ENCODE measurements around the gene WDR33.

WDR33 gene

DNA sequence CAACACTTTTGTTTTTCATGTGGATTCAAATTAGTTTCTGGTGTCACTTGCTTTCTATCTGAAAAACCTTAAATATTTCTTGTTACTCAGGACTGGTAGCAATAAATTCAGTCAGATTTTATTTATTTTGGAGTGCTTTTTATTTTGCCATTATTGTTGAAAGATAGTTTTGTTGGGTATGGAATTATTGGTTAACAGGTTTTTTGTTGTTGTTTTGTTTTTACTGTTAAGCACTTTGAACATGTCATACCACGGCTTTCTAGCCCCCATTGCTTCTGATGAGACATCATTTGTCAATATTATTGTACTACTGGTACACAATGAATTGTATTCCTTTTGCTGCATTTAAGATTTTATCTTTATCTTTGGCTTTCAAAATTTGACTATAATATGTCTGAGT lies 122.6 kb downstream of the WDR33 start:
- DNase-seq: no peak

DNA sequence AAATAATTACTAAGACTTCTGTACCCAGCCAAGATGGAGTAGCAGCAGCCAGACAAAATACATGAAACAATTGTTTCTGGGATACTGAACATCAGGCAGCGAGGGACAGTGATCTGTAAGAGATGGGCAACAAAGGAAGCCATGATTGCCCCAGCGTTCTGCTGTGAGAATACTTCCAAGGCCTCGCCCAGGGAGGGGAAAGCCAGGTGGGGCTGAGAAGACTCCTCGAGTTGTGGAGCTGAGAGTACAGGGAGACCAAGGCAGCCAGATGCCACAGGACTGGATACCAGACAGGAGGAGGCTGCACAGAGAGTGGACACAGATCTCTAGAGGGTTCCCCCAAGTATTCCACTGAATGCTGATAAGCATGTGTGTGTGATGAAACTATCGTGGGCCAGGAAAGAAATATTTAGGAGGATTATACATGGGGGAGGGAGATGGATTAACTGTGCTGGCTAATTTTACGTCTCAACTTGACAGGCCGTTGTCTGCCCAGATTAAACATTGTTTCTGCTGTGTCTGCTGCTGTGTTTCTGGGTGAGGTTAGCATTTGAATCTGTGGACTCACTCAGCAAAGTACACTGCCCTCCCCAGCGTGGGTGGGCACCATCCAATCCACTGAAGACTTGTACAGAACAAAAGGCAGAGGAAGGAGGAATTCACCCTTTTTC lies 125.4 kb downstream of the WDR33 start:
- no peak for DNase-seq

GRCh38 chr2:127683757-127684156 lies 127.2 kb downstream of the WDR33 start:
- no peak for DNase-seq

- no peak for DNase-seq
Measured at GRCh38 chr2:127683056-127683455, 127.9 kb downstream of the WDR33 start.

- DNase-seq: no peak
Measured at GRCh38 chr2:127681976-127682857, 128.8 kb downstream of the WDR33 start.

GRCh38 chr2:127681288-127681804 lies 129.6 kb downstream of the WDR33 start:
- DNase-seq: no peak

- DNase-seq: no peak
Measured at GRCh38 chr2:127680706-127681287, 130.2 kb downstream of the WDR33 start.

GRCh38 chr2:127679680-127680361 lies 131.2 kb downstream of the WDR33 start:
- no peak for DNase-seq

DNA sequence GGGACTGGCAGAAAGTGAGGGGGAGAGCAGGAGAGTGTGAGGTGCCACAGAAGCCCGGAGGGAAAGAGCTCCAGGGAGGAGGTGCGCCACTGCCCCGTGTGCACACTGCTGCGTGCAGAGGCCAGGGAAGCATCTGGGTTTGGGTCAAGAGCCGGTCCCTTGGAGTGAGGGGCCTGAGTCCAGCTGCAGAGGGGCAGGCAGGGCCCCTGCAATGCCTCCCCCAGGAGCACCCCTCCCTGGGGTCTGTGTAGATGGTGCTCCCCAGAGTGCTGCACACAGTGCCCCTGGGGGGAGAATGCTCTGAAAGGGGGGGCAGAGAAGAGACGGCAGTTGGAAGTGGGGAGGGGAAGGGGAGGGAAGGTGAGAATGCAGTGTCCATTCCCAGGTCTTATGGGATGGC lies 132.0 kb downstream of the WDR33 start:
- no peak for DNase-seq

DNA sequence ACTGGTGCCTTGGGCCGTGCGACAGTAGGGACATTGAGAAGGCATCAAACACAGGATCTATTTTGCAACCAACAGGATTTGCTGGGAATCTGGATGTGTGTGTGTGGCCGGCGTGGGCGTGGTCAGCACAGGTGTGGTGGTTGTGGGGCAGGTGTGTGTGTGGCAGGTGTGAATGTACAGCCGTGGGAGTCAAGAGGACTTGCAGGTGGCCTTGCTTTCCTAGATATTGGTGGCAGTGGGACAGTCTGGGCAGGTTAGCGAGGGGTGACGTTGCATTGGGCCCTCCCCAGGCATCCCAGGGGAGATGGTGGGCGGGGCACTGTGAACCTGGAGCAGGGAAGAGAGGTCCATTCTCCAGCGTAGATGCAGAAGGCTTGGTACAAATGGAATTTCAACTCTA lies 132.4 kb downstream of the WDR33 start:
- DNase-seq: no peak

GRCh38 chr2:127676906-127677305 lies 134.1 kb downstream of the WDR33 start:
- DNase-seq: no peak

DNA sequence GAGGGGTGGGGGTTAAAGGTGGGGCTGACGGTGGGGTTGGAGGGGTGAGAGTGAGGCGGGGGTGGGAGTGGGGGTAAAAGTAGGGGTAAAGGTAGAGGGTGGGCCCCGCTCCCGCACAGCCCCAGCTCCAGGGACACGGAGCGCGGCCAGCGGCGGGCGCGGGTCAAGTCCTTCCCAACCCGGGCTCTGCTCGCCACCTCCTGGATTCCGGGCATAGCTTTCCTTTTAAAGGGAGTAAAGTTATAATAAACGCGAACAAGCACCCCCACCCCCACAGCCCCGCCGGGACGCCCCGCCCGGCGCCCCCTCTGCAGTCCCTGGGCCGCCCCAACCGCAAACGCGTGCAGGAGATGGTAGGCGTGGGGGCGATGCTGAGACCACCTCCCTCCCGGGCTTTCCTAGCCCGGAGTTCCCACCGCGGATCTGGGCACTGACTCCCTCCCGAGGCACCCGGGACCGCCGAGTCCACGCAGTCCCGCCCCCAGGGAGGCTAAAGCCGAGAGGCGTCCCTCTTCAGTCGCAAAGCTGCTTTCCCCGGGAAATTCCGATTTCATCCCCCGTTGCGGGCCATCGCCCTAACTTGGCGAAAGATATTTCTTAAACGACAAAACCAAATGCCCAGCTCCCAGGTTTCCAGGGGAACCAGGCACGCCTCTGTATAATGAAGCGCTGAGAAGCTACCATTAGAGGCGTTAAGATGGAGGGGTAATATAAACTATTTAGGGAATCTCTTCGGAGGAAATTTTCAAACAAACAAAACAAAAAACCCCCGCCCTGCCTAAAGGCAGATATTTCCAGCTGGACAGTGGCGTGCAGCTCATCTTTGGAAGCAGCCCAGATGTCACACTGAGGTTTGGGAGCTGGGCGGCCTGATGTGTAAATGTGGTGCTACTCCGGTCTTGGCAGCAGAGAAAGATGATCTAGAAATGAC lies 135.4 kb downstream of the WDR33 start, which contains the start of gene LIMS2:
LIMS2 (minus strand) TSS at position 200 of the 931 bp plus-strand sequence. CDS start 506 bp downstream, outside the sequence.
- DNase-seq: no peak

- no peak for DNase-seq
Measured at GRCh38 chr2:127674241-127675209, 136.4 kb downstream of the WDR33 start.

DNA sequence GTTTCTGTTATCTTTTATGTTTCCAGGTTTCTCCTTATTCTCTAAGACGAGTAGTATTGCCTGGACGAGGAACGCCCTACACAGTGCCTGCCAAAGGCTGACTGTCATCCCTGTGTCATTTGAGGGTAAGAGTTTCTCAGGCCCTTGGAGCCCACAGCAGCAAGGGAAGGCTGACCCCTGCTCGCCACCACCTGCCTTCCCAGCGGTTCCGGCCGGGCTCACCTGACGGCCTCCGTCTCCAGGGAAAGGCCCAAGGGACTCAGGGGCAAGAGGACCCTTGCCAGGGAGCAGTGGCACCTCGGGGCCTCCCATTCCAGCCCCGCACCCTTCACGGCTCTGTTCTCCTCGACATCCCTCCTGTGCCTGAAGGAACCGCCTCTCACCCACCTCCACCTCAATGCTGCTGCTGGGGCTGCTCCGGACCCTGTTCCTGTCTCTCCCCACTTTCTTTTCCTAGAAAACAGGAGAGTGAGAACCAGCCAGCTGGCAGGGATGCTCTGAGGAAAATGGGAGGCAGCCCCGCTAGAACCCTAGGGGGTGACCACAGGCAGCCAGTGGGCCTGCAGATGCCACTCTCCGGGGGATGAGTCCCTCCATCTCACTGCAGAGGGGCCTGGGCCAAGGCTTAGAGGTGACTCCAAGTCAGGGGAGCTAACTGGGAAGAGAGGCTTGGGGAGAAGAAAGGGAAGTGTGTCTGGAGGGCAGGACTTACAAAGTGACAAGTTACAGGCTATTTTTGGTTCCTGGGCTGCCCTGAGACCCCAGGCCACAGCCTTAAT lies 137.5 kb downstream of the WDR33 start:
- no peak for DNase-seq

DNA sequence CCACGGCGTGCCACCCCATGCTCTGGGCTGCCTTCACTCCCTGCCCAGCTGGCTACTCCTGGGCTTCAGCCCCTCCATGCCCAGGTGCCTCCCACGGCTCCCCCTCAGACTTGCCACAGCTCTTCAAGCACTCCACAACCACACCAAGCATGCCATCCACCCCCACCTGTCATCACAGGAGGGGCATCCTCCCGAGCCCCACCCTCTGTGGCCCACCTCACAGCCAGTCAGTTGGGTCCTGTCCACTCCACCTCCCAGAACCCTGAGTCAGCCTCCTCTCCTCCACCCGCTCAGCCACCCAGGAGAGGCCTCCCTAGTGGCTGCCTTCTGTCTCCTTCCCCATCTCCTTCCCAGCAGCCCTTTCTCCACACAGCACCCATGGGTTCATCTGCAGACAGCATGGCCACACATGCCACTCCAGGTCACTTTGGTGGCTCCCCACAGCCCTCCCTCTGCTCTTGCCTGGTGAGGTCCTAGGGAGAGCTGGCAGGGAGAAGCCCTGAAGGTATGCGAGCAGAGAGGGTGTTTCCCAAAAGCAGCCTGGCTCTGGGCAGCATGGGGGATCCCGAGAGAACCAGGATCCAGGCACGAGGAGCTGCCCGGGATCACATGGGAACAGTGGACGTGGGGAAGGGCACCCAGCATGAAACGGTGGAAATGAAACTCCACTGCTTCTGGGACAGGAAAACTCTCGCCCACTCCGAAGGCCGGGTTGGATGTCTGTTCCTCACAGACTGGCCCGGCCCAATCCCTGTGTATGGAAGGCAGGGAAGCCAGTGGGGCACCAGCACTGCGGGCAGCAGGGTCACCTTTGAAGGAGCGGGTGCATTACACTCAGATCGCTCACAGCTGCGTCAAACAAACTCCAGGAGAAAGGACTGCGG lies 138.4 kb downstream of the WDR33 start:
- no peak for DNase-seq

DNA sequence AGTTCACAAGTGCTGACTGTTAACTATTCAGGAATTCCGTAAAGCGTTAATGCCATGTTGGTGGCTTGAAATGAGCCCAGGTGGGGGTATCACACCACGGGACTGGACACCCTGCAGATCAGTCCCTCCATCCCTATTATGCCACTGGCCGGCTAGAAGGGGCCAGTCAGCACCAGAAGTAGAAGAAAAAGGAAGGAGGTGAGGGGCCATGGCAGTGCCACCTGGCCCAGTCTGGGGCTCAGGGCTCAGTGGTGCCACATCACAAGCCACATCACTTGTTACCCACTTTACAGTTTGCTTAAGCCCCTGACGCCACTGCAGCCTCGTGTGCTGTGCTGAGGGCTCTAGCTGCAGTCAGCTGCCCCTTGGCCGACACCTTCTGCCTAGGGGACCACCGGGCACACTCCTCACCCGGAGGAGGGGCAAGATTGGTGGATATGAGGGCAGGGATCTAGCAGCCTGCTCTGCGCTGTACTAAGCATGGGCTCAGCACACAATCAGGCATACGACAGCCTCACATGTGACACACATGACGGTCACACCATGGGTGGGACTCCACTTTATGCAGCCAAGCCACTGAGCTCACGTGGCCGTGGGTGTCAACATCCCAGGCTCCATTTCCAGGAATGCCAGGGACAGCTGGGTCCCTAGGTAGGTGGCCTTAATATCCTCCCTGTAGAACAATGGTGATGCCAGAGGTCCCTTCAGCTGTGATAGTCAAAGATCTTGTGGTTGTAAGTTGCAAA lies 139.2 kb downstream of the WDR33 start:
- DNase-seq: no peak

GRCh38 chr2:127670957-127671290 lies 140.0 kb downstream of the WDR33 start:
- no peak for DNase-seq
